Neural cell (in vitro differentiated cells): ENCODE results near the gene LAIR2. TPM values are rescaled to one million over a fixed set of nuclear protein-coding genes. Genes with fewer than 3 reads are reported as not detected.

Source experiments
- H2AFZ ChIP-seq: fragments of 200-600, 300-800 bp; sonication (generic), shearing (Covaris generic); 2 replicates; pipeline ENCODE4 v1.6.0; 2014; ENCODE audit warnings: low read depth, mild to moderate bottlenecking, antibody characterized with exemption, low read length, moderate library complexity
- H3F3A ChIP-seq: fragments of 200-600 bp; shearing (Covaris generic); 2 replicates; pipeline ENCODE4 v1.6.1; 2016; ENCODE audit warnings: mild to moderate bottlenecking, moderate library complexity, mixed read lengths, antibody characterized with exemption, low read length; ENCODE audit not compliant: insufficient read depth, poor library complexity, severe bottlenecking
- H3K27ac ChIP-seq: fragments of 200-600, 300-800 bp; sonication (generic), shearing (Covaris generic); 2 replicates; pipeline ENCODE4 v1.5.1; 2014; ENCODE audit warnings: mild to moderate bottlenecking, low read length, moderate library complexity
- H3K27me3 ChIP-seq: fragments of 300-800, 200-600 bp; sonication (generic), shearing (Covaris generic); 2 replicates; pipeline ENCODE4 v1.6.0; 2014; ENCODE audit warnings: mild to moderate bottlenecking, low read depth, low read length, moderate library complexity; ENCODE audit not compliant: insufficient read depth
- H3K36me3 ChIP-seq: fragments of 300-800, 200-600 bp; sonication (generic), shearing (Covaris generic); 2 replicates; pipeline ENCODE4 v1.5.1; 2014; ENCODE audit warnings: mild to moderate bottlenecking, antibody characterized with exemption, low read length, moderate library complexity; ENCODE audit not compliant: insufficient read depth
- H3K4me2 ChIP-seq: fragments of 300-800, 200-600 bp; sonication (generic), shearing (Covaris generic); 2 replicates; pipeline ENCODE4 v1.6.0; 2014; ENCODE audit warnings: mild to moderate bottlenecking, low read length
- H3K4me3 ChIP-seq: fragments of 300-800, 200-600 bp; sonication (generic), shearing (Covaris generic); 2 replicates; pipeline ENCODE4 v1.5.1; 2014; ENCODE audit warnings: mild to moderate bottlenecking, low read length, moderate library complexity
- H3K79me2 ChIP-seq: fragments of 200-600 bp; shearing (Covaris generic); replicated peaks from 2 replicates; pipeline ENCODE4 v1.6.0; 2014; ENCODE audit warnings: mild to moderate bottlenecking, low read length, moderate library complexity; ENCODE audit not compliant: insufficient read depth
- H3K9ac ChIP-seq: fragments of 300-800, 200-600 bp; sonication (generic), shearing (Covaris generic); 2 replicates; pipeline ENCODE4 v1.6.1; 2016; ENCODE audit warnings: mild to moderate bottlenecking, low read length, mixed read lengths
- H3K9me2 ChIP-seq: fragments of 200-600 bp; shearing (Covaris generic); 2 replicates; pipeline ENCODE4 v1.6.1; 2016; ENCODE audit warnings: mild to moderate bottlenecking, low read length, mixed read lengths; ENCODE audit not compliant: insufficient read depth
- H3K9me3 ChIP-seq: fragments of 200-600, 300-800 bp; sonication (generic), shearing (Covaris generic); 2 replicates; pipeline ENCODE4 v1.6.1; 2016; ENCODE audit warnings: mild to moderate bottlenecking, mixed run types, low read length, moderate library complexity, mixed read lengths
- H4K20me1 ChIP-seq: fragments of 200-600 bp; shearing (Covaris generic); 2 replicates; pipeline ENCODE4 v1.6.1; 2016; ENCODE audit warnings: mild to moderate bottlenecking, mixed run types; ENCODE audit not compliant: insufficient read depth
- EP300 ChIP-seq: fragments of 450-650 bp; conservative IDR thresholded peaks from 2 replicates; pipeline ENCODE4 v1.6.1; 2014; ENCODE audit warnings: antibody characterized with exemption, mild to moderate bottlenecking, moderate library complexity; ENCODE audit not compliant: poor library complexity, severe bottlenecking
- EZH2 ChIP-seq: fragments of 200-600, 300-800 bp; shearing (Covaris generic), sonication (generic); IDR thresholded peaks from 2 replicates; pipeline ENCODE4 v1.6.1; 2014; ENCODE audit warnings: antibody characterized with exemption, low read length, borderline replicate concordance, mild to moderate bottlenecking; ENCODE audit not compliant: insufficient read depth, poor library complexity, severe bottlenecking
- MXI1 ChIP-seq: fragments of 450-650 bp; conservative IDR thresholded peaks from 2 replicates; pipeline ENCODE4 v1.6.1; 2014; ENCODE audit warnings: antibody characterized with exemption, mild to moderate bottlenecking; ENCODE audit not compliant: poor library complexity, severe bottlenecking
- POLR2AphosphoS5 ChIP-seq: IDR thresholded peaks from 2 replicates; pipeline ENCODE4 v1.6.1; 2012
- RAD21 ChIP-seq: fragments of 450-650 bp; conservative IDR thresholded peaks from 2 replicates; pipeline ENCODE4 v1.6.1; 2014; ENCODE audit warnings: antibody characterized with exemption, mild to moderate bottlenecking, moderate library complexity
- SMC3 ChIP-seq: fragments of 450-650 bp; conservative IDR thresholded peaks from 2 replicates; pipeline ENCODE4 v1.6.1; 2014; ENCODE audit warnings: antibody characterized with exemption, mild to moderate bottlenecking, moderate library complexity; ENCODE audit not compliant: poor library complexity
- TAF1 ChIP-seq: IDR thresholded peaks from 2 replicates; pipeline ENCODE4 v1.6.1; 2012; ENCODE audit warnings: low read depth
- polyA plus RNA-seq: library from polyadenylated mRNA; depleted of rRNA; stranded (reverse); fragments of >200 nt; gene quantifications from 2 replicates; pipeline ENCODE4 v1.2.3, GENCODE V29; 2014
- TF ChIP-seq, protein P1 (sequence below): fragments of 450-650 bp; IDR thresholded peaks from 2 replicates; pipeline ENCODE4 v1.5.1; 2014; ENCODE audit warnings: antibody characterized with exemption, mild to moderate bottlenecking, moderate library complexity; ENCODE audit not compliant: poor library complexity, severe bottlenecking
- TF ChIP-seq, protein P2 (sequence below): IDR thresholded peaks from 2 replicates; pipeline ENCODE4 v1.6.1; 2012; ENCODE audit warnings: borderline replicate concordance

Gene LAIR2
- polyA plus RNA-seq, 1 donor from 2014 or later = not detected

DNA sequence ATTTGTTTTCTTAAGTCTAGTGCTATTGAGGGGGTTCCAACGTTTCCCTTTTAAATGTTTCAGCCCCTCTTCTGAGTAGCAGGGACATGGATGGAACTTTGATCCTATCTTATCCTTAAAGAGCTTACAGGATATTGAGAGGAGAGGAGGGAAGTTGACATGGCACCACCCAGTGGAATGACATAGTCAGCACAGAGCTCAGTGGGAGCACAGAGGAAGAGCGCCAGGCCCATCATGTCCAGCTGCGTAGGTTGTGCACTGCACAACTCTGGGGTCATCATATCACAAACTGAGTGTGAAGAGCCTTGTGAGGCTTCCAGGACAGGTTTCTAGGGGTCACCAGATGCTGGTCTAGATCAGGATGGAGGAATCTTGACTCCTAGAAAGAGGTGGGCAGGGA, 25.0 kb upstream of the LAIR2 start:
- Histone ChIP-seq H3K9ac (no peak overlapping the region), H3K27me3 (no peaks in the 10 kb centered on the region), H2AFZ (no peak overlapping the region), H3K36me3 (no peaks in the 10 kb centered on the region), H3K79me2 (no peaks in the 10 kb centered on the region), H3K9me2 (no peaks in the 10 kb centered on the region), H3F3A (no peaks in the 10 kb centered on the region), H3K4me3 (no peak overlapping the region), H3K27ac (no peak overlapping the region), H3K4me2 (no peak overlapping the region), H4K20me1 (no peaks in the 10 kb centered on the region), H3K9me3 (no peaks in the 10 kb centered on the region)
- TF ChIP-seq TAF1 (no peak), EZH2 (no peak), EP300 (no peak), POLR2AphosphoS5 (no peak), MXI1 (no peak), RAD21 (no peak)
- TF ChIP-seq, protein P1, sequence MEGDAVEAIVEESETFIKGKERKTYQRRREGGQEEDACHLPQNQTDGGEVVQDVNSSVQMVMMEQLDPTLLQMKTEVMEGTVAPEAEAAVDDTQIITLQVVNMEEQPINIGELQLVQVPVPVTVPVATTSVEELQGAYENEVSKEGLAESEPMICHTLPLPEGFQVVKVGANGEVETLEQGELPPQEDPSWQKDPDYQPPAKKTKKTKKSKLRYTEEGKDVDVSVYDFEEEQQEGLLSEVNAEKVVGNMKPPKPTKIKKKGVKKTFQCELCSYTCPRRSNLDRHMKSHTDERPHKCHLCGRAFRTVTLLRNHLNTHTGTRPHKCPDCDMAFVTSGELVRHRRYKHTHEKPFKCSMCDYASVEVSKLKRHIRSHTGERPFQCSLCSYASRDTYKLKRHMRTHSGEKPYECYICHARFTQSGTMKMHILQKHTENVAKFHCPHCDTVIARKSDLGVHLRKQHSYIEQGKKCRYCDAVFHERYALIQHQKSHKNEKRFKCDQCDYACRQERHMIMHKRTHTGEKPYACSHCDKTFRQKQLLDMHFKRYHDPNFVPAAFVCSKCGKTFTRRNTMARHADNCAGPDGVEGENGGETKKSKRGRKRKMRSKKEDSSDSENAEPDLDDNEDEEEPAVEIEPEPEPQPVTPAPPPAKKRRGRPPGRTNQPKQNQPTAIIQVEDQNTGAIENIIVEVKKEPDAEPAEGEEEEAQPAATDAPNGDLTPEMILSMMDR = no peak
- TF ChIP-seq, protein P2, sequence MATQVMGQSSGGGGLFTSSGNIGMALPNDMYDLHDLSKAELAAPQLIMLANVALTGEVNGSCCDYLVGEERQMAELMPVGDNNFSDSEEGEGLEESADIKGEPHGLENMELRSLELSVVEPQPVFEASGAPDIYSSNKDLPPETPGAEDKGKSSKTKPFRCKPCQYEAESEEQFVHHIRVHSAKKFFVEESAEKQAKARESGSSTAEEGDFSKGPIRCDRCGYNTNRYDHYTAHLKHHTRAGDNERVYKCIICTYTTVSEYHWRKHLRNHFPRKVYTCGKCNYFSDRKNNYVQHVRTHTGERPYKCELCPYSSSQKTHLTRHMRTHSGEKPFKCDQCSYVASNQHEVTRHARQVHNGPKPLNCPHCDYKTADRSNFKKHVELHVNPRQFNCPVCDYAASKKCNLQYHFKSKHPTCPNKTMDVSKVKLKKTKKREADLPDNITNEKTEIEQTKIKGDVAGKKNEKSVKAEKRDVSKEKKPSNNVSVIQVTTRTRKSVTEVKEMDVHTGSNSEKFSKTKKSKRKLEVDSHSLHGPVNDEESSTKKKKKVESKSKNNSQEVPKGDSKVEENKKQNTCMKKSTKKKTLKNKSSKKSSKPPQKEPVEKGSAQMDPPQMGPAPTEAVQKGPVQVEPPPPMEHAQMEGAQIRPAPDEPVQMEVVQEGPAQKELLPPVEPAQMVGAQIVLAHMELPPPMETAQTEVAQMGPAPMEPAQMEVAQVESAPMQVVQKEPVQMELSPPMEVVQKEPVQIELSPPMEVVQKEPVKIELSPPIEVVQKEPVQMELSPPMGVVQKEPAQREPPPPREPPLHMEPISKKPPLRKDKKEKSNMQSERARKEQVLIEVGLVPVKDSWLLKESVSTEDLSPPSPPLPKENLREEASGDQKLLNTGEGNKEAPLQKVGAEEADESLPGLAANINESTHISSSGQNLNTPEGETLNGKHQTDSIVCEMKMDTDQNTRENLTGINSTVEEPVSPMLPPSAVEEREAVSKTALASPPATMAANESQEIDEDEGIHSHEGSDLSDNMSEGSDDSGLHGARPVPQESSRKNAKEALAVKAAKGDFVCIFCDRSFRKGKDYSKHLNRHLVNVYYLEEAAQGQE = no peak

DNA sequence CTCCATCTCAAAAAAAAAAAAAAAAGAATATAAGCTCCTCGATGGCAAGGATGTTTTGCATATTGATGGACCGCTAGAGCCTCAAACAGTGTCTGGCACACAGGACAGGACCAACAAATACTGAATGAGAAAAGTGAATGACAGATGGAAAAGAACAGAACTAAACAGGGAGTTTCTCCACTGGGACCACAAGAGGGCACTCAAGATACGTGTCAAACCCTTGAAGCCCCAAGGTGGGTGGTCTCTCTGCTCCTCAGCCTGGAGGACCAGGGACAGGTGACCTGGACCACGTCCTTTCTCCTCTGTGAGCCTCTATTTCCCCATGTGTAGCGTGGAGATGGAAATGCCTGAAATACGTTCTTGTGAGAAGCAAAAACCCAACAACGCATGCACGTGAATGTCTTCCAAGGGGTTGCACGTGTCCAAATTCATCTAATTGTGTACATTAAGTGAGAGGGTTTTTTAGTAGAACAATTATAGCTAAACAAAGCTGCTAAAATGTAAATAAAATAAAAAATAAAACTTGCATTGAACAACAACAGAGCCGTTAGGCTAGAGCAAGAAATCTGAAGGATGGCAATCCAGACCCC, 23.9 kb upstream of the LAIR2 start:
- Histone ChIP-seq H3K27ac (no peak overlapping the region), H4K20me1 (no peaks in the 10 kb centered on the region), H3K4me2 (no peak overlapping the region)

More for the DNA sequence above, 23.9 kb upstream of the LAIR2 start:
- Histone ChIP-seq H3K9me3 (no peaks in the 10 kb centered on the region), H3K79me2 (no peaks in the 10 kb centered on the region), H3K4me3 (no peak overlapping the region), H3K9me2 (no peaks in the 10 kb centered on the region), H2AFZ (no peak overlapping the region), H3K36me3 (no peaks in the 10 kb centered on the region), H3K9ac (no peak overlapping the region), H3K27me3 (no peaks in the 10 kb centered on the region), H3F3A (no peaks in the 10 kb centered on the region)
- no peak for TF ChIP-seq EZH2
- TF ChIP-seq, protein P1 = peak; percentile 83
- TF ChIP-seq SMC3 = peak; percentile 67
- TF ChIP-seq RAD21 = peak; percentile 72
- no peak for TF ChIP-seq TAF1
- TF ChIP-seq, protein P2 = no peak
- no peak for TF ChIP-seq MXI1
- TF ChIP-seq POLR2AphosphoS5 = no peak
- TF ChIP-seq EP300 = no peak
